Stimulated activated CD4-positive, alpha-beta T cell treated with anti-CD3 and anti-CD28 coated beads, TNF-alpha, amount 100 ng/mL, for 1 hour (primary cell): ENCODE measurements around the gene LRIG3.
"Not testable (repeated sequence)": the region's sequence is repeated elsewhere in the genome, so short reads cannot be mapped to it uniquely, and the experiment has no call there.

ENCODE experiments used
- DNase-seq, 3 donors: peaks; one replicate each; pipeline ENCODE4 v3.0.0-alpha.2; 2020; ENCODE audit warnings: low read depth in 3 of 3, low spot score in 1 of 3

The LRIG3 gene

GRCh38 chr12:58920102-58920960 lies at the start of gene LRIG3:
TSS of gene LRIG3 (minus strand) at chr12:58920504. CDS start at chr12:58920235, 269 bp downstream.
- DNase-seq: no peak

DNA sequence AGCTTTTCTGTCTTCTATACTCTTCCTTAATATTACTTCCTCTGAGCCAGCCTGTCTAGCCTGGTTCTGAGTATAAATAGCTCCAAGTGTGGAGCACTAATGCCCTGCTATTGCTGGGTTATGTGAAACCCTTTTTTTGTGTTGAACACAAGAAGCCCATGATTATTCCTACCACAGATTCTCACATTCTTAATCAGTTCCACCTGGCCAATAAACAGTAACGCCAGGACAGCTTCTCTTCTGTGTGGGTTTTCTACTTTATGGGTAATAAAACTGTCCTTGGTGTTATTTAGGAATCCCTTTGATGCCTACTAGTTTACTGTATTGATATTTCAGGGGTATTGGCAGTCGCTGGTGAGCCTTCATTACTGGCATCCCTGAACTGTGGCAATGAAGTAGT lies 48.9 kb upstream of the LRIG3 start:
- no peak for DNase-seq

- no peak for DNase-seq
Observed at GRCh38 chr12:58967561-58967960, 47.3 kb upstream of the LRIG3 start.

DNA sequence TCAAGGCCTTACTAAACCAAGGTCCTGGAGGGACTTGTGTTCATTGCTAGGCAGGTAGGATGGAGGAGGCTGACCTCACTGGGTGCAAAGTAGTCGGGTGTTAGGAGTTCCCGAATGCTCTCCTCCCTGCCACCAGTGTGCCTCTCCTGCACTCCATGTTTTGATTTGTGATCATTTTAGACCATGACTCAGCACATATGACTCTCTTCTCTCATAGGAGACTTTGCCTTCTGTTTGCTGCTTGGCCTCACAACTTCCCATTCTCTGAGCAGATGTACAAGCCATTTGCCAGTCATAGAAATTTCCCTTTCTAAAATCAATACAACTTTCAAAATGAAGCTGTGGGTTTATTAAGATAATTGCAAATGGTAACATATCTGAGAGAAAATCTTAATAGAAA lies 46.6 kb upstream of the LRIG3 start:
- no peak for DNase-seq

GRCh38 chr12:58965568-58965967 lies 45.3 kb upstream of the LRIG3 start:
- DNase-seq: no peak

DNA sequence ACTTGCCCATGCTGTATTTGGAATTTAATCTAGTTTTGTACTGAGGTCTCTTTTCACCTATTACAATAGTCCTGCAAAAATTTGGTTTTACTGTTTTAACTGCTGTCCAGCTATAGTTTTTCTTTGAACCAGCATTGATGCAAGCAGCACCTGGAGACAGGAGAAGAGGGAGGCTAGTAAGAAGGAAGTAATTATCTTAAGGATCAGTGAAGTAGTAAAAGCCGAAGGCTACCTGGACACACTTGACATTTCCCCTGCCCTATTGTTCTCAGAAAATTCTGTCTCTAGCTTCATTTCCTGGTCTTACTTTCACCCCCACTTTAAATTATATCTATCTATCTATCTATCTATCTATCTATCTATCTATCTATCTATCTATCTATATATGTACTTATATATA lies 43.5 kb upstream of the LRIG3 start:
- DNase-seq: no peak

DNA sequence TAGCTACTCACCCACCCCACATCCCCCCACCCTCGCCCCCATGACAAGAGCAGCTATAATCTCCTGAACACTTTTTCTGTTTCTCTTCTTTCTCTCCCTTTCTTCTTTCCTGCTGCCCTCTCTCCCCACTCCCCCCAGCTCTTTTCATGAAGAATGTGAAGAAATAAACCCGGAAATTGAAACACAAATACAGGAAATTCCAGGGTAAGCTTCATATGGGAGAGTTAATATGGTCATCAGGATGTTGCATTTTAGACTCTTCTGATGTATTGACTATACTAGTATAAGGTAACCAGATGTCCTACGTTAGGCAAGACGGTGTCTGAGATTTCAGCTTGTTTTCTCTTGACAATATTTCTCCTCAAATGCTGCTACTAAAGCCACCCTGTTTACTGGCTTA lies 41.6 kb upstream of the LRIG3 start:
- DNase-seq: no peak

DNA sequence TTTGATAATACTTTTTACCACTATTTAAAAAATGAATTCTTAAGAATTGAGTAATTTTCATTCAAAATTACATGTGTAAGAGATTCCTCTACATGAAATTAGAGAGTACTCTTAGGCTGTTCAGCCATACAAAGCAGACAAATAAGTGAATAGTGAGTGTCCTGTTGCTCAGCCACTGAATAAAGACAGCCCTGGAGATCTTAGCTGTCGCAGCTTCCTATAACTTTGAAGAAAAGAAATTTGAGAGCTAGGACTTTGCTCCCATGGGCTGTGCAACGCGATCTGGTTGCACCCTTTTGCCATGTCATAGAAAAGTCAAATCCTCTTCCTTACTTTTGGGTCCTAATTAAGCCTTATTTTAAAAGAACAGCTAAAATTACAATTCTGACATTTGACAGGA lies 40.9 kb upstream of the LRIG3 start:
- no peak for DNase-seq

GRCh38 chr12:58959639-58960300 lies 39.5 kb upstream of the LRIG3 start:
- DNase-seq: no peak

DNA sequence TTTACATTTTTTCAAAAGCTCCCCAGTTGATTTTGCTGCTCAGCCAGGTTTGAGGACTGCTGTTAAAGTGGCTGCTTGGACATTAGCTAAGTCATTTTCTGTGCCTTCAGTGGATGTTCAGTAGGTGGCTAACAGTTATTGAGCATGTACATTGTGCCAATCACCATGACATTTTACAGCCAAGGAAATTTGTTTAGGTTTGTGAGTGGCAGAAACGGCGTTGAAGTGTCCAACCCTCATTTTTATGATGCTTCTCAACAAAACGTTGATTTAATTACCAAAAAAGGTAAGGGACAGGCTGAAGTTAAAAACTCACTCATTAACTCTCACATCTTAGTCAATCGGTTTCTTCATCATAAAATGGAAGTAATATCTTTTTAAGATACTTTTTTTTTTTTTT lies 37.0 kb upstream of the LRIG3 start:
- DNase-seq: no peak

DNA sequence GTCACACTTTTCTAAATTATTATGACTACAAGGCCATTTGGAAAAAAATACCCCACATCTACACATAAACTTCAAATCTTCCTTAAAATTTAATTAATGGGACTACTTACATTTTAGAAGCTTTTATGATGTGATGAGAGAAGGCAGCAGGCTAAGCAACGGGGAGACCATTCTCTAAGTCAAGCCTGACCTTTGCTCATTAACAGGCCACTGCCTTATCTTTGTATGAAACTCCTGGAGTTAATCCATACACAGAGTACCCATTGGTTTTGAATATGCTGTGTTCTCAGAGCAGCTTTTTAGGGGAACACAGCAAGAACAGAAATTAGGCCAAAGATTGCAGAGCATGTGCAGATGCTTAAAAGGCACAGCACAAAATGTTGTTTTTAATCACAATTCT lies 35.5 kb upstream of the LRIG3 start:
- no peak for DNase-seq

- DNase-seq: no peak
Observed at GRCh38 chr12:58954002-58954401, 33.7 kb upstream of the LRIG3 start.

- DNase-seq: no peak
Observed at GRCh38 chr12:58950739-58951100, 30.4 kb upstream of the LRIG3 start.

DNA sequence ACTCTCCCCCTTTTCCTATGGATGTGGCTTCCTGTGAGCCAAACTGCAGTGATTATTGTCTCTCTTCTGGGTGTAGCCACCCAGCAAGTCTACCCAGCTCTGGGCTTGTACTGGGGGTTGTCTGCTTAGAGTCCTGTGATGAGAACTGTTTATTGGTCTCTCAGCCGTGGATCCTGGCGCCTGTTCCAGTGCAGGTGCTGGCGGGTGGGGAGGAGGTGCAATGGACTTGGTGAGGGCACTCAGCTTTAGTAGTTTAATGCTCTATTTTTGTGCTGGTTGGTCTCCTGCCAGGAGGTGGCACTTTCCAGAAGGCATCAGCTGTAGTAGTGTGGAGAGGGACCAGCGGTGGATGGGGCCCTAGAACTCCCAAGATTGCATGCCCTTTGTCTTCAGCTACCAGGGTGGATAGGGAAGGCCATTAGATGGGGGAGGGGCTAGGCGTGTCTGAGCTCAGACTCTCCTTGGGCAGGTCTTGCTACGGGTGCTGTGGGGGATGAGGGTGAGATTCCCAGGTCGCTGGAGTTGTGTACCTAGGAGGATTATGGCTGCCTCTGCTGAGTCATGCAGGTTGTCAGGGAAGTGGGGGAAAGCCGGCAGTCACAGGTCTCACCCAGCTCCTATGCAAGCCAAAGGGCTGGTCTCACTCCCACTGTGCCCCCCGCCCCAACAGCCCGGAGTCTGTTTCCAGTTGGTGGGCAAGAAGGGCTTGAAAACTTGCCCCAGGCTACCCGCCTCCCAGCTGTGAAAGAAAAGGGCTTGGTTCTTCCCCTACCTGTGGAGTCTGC lies 29.8 kb upstream of the LRIG3 start:
- not testable (repeated sequence) for DNase-seq

- DNase-seq: no peak
Observed at GRCh38 chr12:58943079-58943478, 22.8 kb upstream of the LRIG3 start.

DNA sequence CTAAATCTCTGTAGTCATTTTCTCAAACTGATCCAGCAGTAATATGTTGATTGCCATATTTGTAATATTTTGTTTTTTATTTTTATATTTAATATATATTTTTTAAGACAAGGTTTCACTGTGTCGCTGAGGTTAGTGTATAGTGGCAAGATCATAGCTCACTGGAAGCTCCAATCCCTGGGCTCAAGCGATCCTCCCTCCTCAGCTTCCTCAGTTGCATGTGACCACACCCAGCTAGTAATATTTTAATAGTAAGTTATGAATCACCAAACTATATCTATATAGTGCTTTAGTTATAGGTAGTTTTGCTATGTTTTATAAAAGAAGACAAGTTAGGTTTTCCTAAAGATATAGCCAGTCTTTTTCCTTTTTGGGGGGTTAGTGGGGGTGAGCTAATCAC lies 22.0 kb upstream of the LRIG3 start:
- DNase-seq: no peak

DNA sequence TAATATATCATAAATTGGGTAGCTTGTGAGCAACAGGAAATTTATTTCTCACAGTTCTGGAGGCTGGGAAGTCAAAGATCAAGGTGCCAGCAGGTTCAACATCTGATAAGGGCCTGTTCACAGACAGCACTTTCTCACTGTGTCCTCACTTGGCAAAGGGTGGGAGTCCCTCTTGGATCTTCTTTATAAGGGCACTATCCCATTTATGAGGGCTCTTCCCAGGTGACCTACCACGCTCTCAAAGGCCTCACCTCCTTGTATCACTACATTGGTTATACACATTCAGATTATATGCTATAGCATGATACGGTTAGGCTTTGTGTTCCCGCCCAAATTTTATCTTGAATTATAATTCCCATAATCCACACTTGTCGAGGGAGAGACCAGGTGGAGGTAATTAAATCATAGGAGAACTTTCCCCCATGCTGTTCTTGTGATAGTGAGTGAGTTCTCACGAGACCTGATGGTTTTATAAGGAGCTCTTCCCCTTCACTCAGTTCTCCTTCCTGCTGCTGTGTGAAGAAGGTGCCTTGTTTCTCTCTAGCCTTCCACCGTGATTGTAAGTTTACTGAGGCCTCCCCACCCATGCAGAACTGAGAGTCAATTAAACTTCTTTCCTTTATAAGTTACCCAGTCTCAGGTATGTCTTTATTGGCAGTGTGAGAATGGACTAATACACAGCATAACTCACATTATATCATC lies 19.2 kb upstream of the LRIG3 start:
- DNase-seq: no peak

GRCh38 chr12:58938440-58938839 lies 18.1 kb upstream of the LRIG3 start:
- DNase-seq: no peak

GRCh38 chr12:58934528-58934927 lies 14.2 kb upstream of the LRIG3 start:
- DNase-seq: no peak

- no peak for DNase-seq
Observed at GRCh38 chr12:58932806-58933681, 12.7 kb upstream of the LRIG3 start.
